Mesenchymal stem cell (in vitro differentiated cells and primary cell): ENCODE data around the gene LRRC26.
A peak's percentile ranks its signal among the peaks of the same experiment; 100 is the strongest.

ENCODE experiments used
- DNase-seq: peaks from one replicate; pipeline ENCODE4 v3.0.0-alpha.2; 2013
- H2AFZ ChIP-seq: one replicate; pipeline ENCODE4 v1.6.1; 2013; ENCODE audit warnings: low read depth, mild to moderate bottlenecking, control low read depth, inconsistent platforms, low read length, moderate library complexity
- H2AK5ac ChIP-seq: 2 replicates; pipeline ENCODE4 v1.6.1; 2013; ENCODE audit warnings: low read length, moderate library complexity, mild to moderate bottlenecking, inconsistent platforms; ENCODE audit not compliant: severe bottlenecking
- H2BK120ac ChIP-seq: one replicate; pipeline ENCODE4 v1.6.1; 2013; ENCODE audit warnings: low read depth, mild to moderate bottlenecking, inconsistent platforms, low read length, moderate library complexity
- H2BK12ac ChIP-seq, 2 experiments: one replicate each; pipeline ENCODE4 v1.6.1; 2013; ENCODE audit warnings: inconsistent platforms in 2 of 2, low read length in 2 of 2, mild to moderate bottlenecking in 2 of 2, moderate library complexity in 2 of 2, control low read depth in 1 of 2
- H2BK15ac ChIP-seq: one replicate; pipeline ENCODE4 v1.6.1; 2013; ENCODE audit warnings: mild to moderate bottlenecking, low read depth, inconsistent platforms; ENCODE audit not compliant: poor library complexity, severe bottlenecking
- H2BK5ac ChIP-seq: 2 replicates; pipeline ENCODE4 v1.6.1; 2013; ENCODE audit warnings: low read depth, mild to moderate bottlenecking, low read length, control low read depth, inconsistent platforms; ENCODE audit not compliant: poor library complexity, severe bottlenecking
- H3K14ac ChIP-seq, 2 experiments: one replicate each; pipeline ENCODE4 v1.6.1; 2013; ENCODE audit warnings: inconsistent platforms in 2 of 2, low read length in 2 of 2, control low read depth in 1 of 2, mild to moderate bottlenecking in 1 of 2, moderate library complexity in 1 of 2
- H3K18ac ChIP-seq, 2 experiments: one replicate each; pipeline ENCODE4 v1.6.1; 2013; ENCODE audit warnings: inconsistent platforms in 2 of 2, low read length in 2 of 2, control low read depth in 1 of 2, low read depth in 1 of 2, mild to moderate bottlenecking in 1 of 2
- H3K23ac ChIP-seq, 2 experiments: one replicate each; pipeline ENCODE4 v1.6.1; 2013; ENCODE audit warnings: inconsistent platforms in 2 of 2, low read length in 2 of 2, mild to moderate bottlenecking in 2 of 2, moderate library complexity in 2 of 2, control low read depth in 1 of 2
- H3K27ac ChIP-seq: 2 replicates; pipeline ENCODE4 v1.5.1; 2013; ENCODE audit warnings: mild to moderate bottlenecking, moderate library complexity, low read length, control low read depth, inconsistent platforms; ENCODE audit not compliant: poor library complexity, severe bottlenecking
- H3K27me3 ChIP-seq, 2 experiments: 2 replicates each; pipeline versions ENCODE4 v1.6.1 to v1.7.0; 2013; ENCODE audit warnings: low read length in 2 of 2, mild to moderate bottlenecking in 2 of 2, moderate library complexity in 2 of 2, control low read depth in 1 of 2, inconsistent platforms in 1 of 2; ENCODE audit not compliant: control insufficient read depth in 1 of 2, insufficient read depth in 1 of 2
- H3K36me3 ChIP-seq, 2 experiments: 2 replicates each; pipeline versions ENCODE4 v1.6.1 to v1.7.0; 2013; ENCODE audit warnings: low read length in 2 of 2, control low read depth in 1 of 2, inconsistent platforms in 1 of 2, low read depth in 1 of 2, mild to moderate bottlenecking in 1 of 2; ENCODE audit not compliant: insufficient read depth in 2 of 2, control insufficient read depth in 1 of 2
- H3K4ac ChIP-seq, 2 experiments: one replicate each; pipeline ENCODE4 v1.6.1; 2013; ENCODE audit warnings: inconsistent platforms in 2 of 2, low read length in 2 of 2, mild to moderate bottlenecking in 2 of 2, moderate library complexity in 2 of 2, control low read depth in 1 of 2, low read depth in 1 of 2
- H3K4me1 ChIP-seq: 2 replicates; pipeline ENCODE4 v1.6.1; 2013; ENCODE audit warnings: low read depth, low read length, control low read depth; ENCODE audit not compliant: control insufficient read depth, insufficient read depth
- H3K4me2 ChIP-seq: 2 replicates; pipeline ENCODE4 v1.6.1; 2013; ENCODE audit warnings: low read length, mild to moderate bottlenecking, inconsistent platforms; ENCODE audit not compliant: poor library complexity, severe bottlenecking
- H3K4me3 ChIP-seq, 2 experiments: 2 replicates each; pipeline versions ENCODE4 v1.5.1 to v1.7.0; 2013; ENCODE audit warnings: low read length in 2 of 2, mild to moderate bottlenecking in 2 of 2, control low read depth in 1 of 2, low read depth in 1 of 2; ENCODE audit not compliant: insufficient read depth in 1 of 2
- H3K79me1 ChIP-seq: replicated peaks from 2 replicates; pipeline ENCODE4 v1.6.1; 2013; ENCODE audit warnings: mild to moderate bottlenecking, control low read depth, low read length, inconsistent platforms; ENCODE audit not compliant: poor library complexity, severe bottlenecking
- H3K9ac ChIP-seq: 2 replicates; pipeline ENCODE4 v1.7.0; 2013; ENCODE audit warnings: mild to moderate bottlenecking, low read length, moderate library complexity
- H3K9me3 ChIP-seq: 2 replicates; pipeline ENCODE4 v1.7.0; 2013; ENCODE audit warnings: mild to moderate bottlenecking, low read length; ENCODE audit not compliant: control insufficient read depth
- H4K8ac ChIP-seq: one replicate; pipeline ENCODE4 v1.6.1; 2013; ENCODE audit warnings: inconsistent platforms, mild to moderate bottlenecking, low read length, moderate library complexity
- H4K91ac ChIP-seq: one replicate; pipeline ENCODE4 v1.6.1; 2013; ENCODE audit warnings: mild to moderate bottlenecking, low read length, inconsistent platforms
- WGBS: methylation state at CpG from one replicate; pipeline ENCODE4 v1.1.7; 2013; ENCODE audit warnings: mixed read lengths; 5-methylcytosine and 5-hydroxymethylcytosine counted together

LRRC26 gene

GRCh38 chr9:137164370-137165249, 5.2 kb downstream of the LRRC26 start:
- Histone ChIP-seq H2BK12ac (no peak overlapping the region), H3K79me1 (no peaks in the 10 kb centered on the region), H2AFZ (no peak overlapping the region), H3K9ac (no peak overlapping the region), H4K91ac (no peak overlapping the region), H3K27ac (no peak overlapping the region), H2BK5ac (no peak overlapping the region), H3K23ac (no peak overlapping the region), H3K18ac (no peak overlapping the region), H3K4ac (no peak overlapping the region), H3K36me3 (no peaks in the 10 kb centered on the region), H3K9me3 (no peaks in the 10 kb centered on the region), H3K27me3 (peaks cover 78 to 87% of the 10 kb centered on the region in 2 experiments), H4K8ac (no peak overlapping the region), H2BK120ac (no peak overlapping the region), H2BK15ac (peak overlapping the region; percentile 30), H3K4me2 (no peak overlapping the region), H3K4me3 (no peak overlapping the region), H3K4me1 (peaks cover 38% of the 10 kb centered on the region), H3K14ac (no peak overlapping the region), H2AK5ac (no peak overlapping the region)
- DNase-seq: no peak
- 80% methylated on average over 30 of the region's 34 CpGs for WGBS

- H2BK15ac ChIP-seq: no peak overlapping the region
- no peak overlapping the region for H2AK5ac ChIP-seq
- H3K18ac ChIP-seq: no peak overlapping the region
- no peak overlapping the region for H3K4ac ChIP-seq
- no peak overlapping the region for H3K4me2 ChIP-seq
- no peaks in the 10 kb centered on the region for H3K36me3 ChIP-seq
- no peak overlapping the region for H4K8ac ChIP-seq
- no peak overlapping the region for H3K4me3 ChIP-seq
- no peak overlapping the region for H2BK5ac ChIP-seq
- no peak overlapping the region for H3K23ac ChIP-seq
- peaks cover 78 to 95% of the 10 kb centered on the region in 2 experiments for H3K27me3 ChIP-seq
- no peak overlapping the region for H2BK120ac ChIP-seq
- H3K4me1 ChIP-seq: peaks cover 30% of the 10 kb centered on the region
- no peak for DNase-seq
- no peak overlapping the region for H3K27ac ChIP-seq
- H2AFZ ChIP-seq: no peak overlapping the region
- H3K14ac ChIP-seq: no peak overlapping the region
- no peak overlapping the region for H4K91ac ChIP-seq
- H2BK12ac ChIP-seq: no peak overlapping the region
- no peaks in the 10 kb centered on the region for H3K79me1 ChIP-seq
- no peaks in the 10 kb centered on the region for H3K9me3 ChIP-seq
- WGBS: 93% methylated on average over 22 of the region's 22 CpGs
- H3K9ac ChIP-seq: no peak overlapping the region
Observed at GRCh38 chr9:137163805-137164204, 6.0 kb downstream of the LRRC26 start.

GRCh38 chr9:137163365-137163715, 6.5 kb downstream of the LRRC26 start:
- H3K4ac ChIP-seq: no peak overlapping the region
- H2AFZ ChIP-seq: no peak overlapping the region
- no peak overlapping the region for H3K18ac ChIP-seq
- no peaks in the 10 kb centered on the region for H3K79me1 ChIP-seq
- H2BK12ac ChIP-seq: no peak overlapping the region
- H3K9me3 ChIP-seq: no peaks in the 10 kb centered on the region
- no peak for DNase-seq
- no peak overlapping the region for H4K91ac ChIP-seq
- H3K27me3 ChIP-seq: peaks cover 82 to 96% of the 10 kb centered on the region in 2 experiments
- no peak overlapping the region for H3K27ac ChIP-seq
- H3K14ac ChIP-seq: no peak overlapping the region
- no peak overlapping the region for H3K4me2 ChIP-seq
- no peak overlapping the region for H2AK5ac ChIP-seq
- peaks cover 25% of the 10 kb centered on the region for H3K4me1 ChIP-seq
- H3K4me3 ChIP-seq: no peak overlapping the region
- H4K8ac ChIP-seq: no peak overlapping the region
- H3K9ac ChIP-seq: no peak overlapping the region
- 39% methylated on average over 26 of the region's 26 CpGs for WGBS
- no peak overlapping the region for H2BK15ac ChIP-seq
- H3K36me3 ChIP-seq: no peaks in the 10 kb centered on the region
- H2BK120ac ChIP-seq: no peak overlapping the region
- no peak overlapping the region for H2BK5ac ChIP-seq
- H3K23ac ChIP-seq: no peak overlapping the region

- no peak overlapping the region for H3K14ac ChIP-seq
- H3K79me1 ChIP-seq: no peaks in the 10 kb centered on the region
- no peak overlapping the region for H2BK120ac ChIP-seq
- WGBS: 9% methylated on average over 68 of the region's 74 CpGs
- H2AFZ ChIP-seq: no peak overlapping the region
- no peak overlapping the region for H3K4ac ChIP-seq
- no peak overlapping the region for H2BK15ac ChIP-seq
- H2BK12ac ChIP-seq: no peak overlapping the region
- H2AK5ac ChIP-seq: no peak overlapping the region
- H3K36me3 ChIP-seq: no peaks in the 10 kb centered on the region
- H4K8ac ChIP-seq: no peak overlapping the region
- H3K27ac ChIP-seq: no peak overlapping the region
- H3K4me2 ChIP-seq: peak overlapping the region; percentile 41
- DNase-seq: peak; percentile 16
- no peak overlapping the region for H2BK5ac ChIP-seq
- H3K18ac ChIP-seq: no peak overlapping the region
- H3K9ac ChIP-seq: no peak overlapping the region
- no peak overlapping the region for H3K23ac ChIP-seq
- H3K4me3 ChIP-seq: peak overlapping the region in 1 of 2 experiments; percentile 4
- H3K9me3 ChIP-seq: no peaks in the 10 kb centered on the region
- H4K91ac ChIP-seq: no peak overlapping the region
- peaks cover 83 to 96% of the 10 kb centered on the region in 2 experiments for H3K27me3 ChIP-seq
- peaks cover 19% of the 10 kb centered on the region for H3K4me1 ChIP-seq
Observed at GRCh38 chr9:137162505-137163364, 7.1 kb downstream of the LRRC26 start.
